Measurements from ENCODE around the gene TMEM267. TPM values are rescaled to one million over a fixed set of nuclear protein-coding genes. Genes with fewer than 3 reads are reported as not detected.
A peak's percentile ranks its signal among the peaks of the same experiment; 100 is the strongest.

Gene TMEM267
- total and polyA plus RNA-seq, 2 of the 8 experiments (the other 6 are each of a cell fraction or from before 2014, with no cell fraction given) = 4.8 to 6.2 TPM

DNA sequence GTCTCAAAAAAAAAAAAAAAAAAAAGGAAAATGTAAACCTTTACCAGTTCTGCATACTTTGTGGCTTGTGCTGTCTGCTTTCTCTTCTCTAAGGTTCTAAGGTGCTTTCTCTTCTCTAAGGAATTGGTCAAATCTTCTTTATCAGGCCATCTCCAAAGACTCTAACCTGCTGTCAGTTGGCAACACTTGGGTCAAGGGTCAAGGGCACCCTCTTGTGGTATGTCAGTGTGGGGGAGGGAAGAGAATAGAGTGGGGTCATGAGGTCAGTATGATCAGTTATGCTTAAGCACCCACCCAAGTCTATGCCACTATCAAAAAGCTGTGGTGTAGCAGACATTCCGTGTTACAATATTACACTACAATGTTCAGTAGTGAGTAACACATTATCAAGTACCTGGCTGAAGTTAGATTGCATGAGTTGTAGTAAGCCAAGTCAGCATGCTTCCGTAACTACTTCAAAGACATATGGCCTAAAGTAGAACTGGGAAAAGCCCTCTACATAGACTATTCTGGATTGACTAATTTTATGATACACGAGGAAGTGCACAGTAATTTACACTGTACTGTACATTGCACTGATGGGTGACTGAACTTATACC, 46.5 kb downstream of the TMEM267 start:
- Histone ChIP-seq H2AFZ (ENCODE audit: low read length) (no peak overlapping the region), H4K5ac (ENCODE audit: insufficient read length, low read depth, low read length) (no peak overlapping the region), H3K14ac (ENCODE audit: insufficient read length) (no peak overlapping the region), H4K91ac (replicated peaks; ENCODE audit: insufficient read length, low read length) (no peak overlapping the region), H3K4me1 (replicated peaks in 1 of 4; ENCODE audit: control insufficient read depth in 3 of 4, insufficient read depth in 4 of 4, low read length in 3 of 4) (no peaks in the 10 kb centered on the region), H3K4me2 (ENCODE audit: insufficient read depth in 1 of 2, low read depth in 2 of 2, low read length in 2 of 2) (no peak overlapping the region), H2BK12ac (ENCODE audit: low read depth, low read length) (no peak overlapping the region), H3K9me3 (ENCODE audit: insufficient read depth in 2 of 2, low read depth in 1 of 2, low read length in 1 of 2) (no peaks in the 10 kb centered on the region), H2BK5ac (ENCODE audit: low read depth, low read length) (no peak overlapping the region), H2BK120ac (replicated peaks; ENCODE audit: low read depth, low read length) (no peak overlapping the region), H3K79me2 (ENCODE audit: control insufficient read depth in 1 of 2, insufficient read depth in 2 of 2, low read length in 2 of 2) (no peaks in the 10 kb centered on the region), H3K27me3 (replicated peaks in 1 of 4; ENCODE audit: control insufficient read depth in 3 of 4, extremely low read depth in 1 of 4, insufficient read depth in 3 of 4, low read length in 3 of 4) (no peaks in the 10 kb centered on the region), H3K9ac (replicated peaks in 1 of 4; ENCODE audit: extremely low read depth in 1 of 4, low read depth in 3 of 4, low read length in 3 of 4) (no peak overlapping the region), H2BK15ac (ENCODE audit: low read length) (no peak overlapping the region), H3K36me3 (ENCODE audit: control insufficient read depth in 2 of 4, insufficient read depth in 4 of 4, low read length in 3 of 4) (no peaks in the 10 kb centered on the region), H4K8ac (ENCODE audit: extremely low read depth, insufficient read depth, low read length) (no peak overlapping the region), H3K18ac (ENCODE audit: extremely low read depth, low read length) (no peak overlapping the region), H3K4ac (replicated peaks; ENCODE audit: insufficient read length, low read depth, low read length) (no peak overlapping the region), H4K20me1 (replicated peaks in 1 of 2; ENCODE audit: control insufficient read depth in 1 of 2, insufficient read depth in 2 of 2, low read length in 2 of 2) (no peaks in the 10 kb centered on the region), H3K27ac (ENCODE audit: low read depth, low read length) (no peak overlapping the region), H3K4me3 (ENCODE audit: extremely low read depth in 1 of 4, insufficient read depth in 2 of 4, low read depth in 3 of 4, low read length in 4 of 4) (no peak overlapping the region), H2AK5ac (ENCODE audit: low read depth, low read length) (no peak overlapping the region), H2BK20ac (ENCODE audit: low read length) (no peak overlapping the region), H3K23me2 (ENCODE audit: low read depth, low read length) (no peaks in the 10 kb centered on the region), H3K23ac (ENCODE audit: insufficient read length) (no peak overlapping the region), H3K56ac (replicated peaks; ENCODE audit: insufficient read length, low read depth, low read length) (no peak overlapping the region), H3K79me1 (ENCODE audit: low read depth, low read length) (no peaks in the 10 kb centered on the region)
- CTCF ChIA-PET (ENCODE audit: partially characterized antibody) = interaction anchor here (0.6 to 1.1 kb wide), 2 partner anchors 47 to 99 kb away, joined by 3 read pairs; partner anchors contain the start of gene TMEM267
- TF ChIP-seq RAD21 (IDR thresholded peaks at IDR 0.05 in 1 of 2, conservative IDR thresholded peaks at IDR 0.05 in 1 of 2; ENCODE audit: low read depth in 2 of 2, low read length in 2 of 2) (peak; percentile 18 to 35; a peak in 2 of 4 replicates), SIN3A (conservative IDR thresholded peaks at IDR 0.05 in 1 of 2, IDR thresholded peaks at IDR 0.05 in 1 of 2; ENCODE audit: low read depth in 1 of 2, low read length in 2 of 2) (no peak), RXRA (IDR thresholded peaks at IDR 0.05; ENCODE audit: insufficient read depth, low read depth, low read length) (no peak)
- 91% methylated on average over 3 of the region's 3 CpGs; no CpG with 5 or more reads in 1 of the 2 experiments for WGBS, 2 experiments (ENCODE audit: extremely low coverage in 1 of 2, insufficient coverage in 1 of 2, insufficient read length in 1 of 2, insufficient replicate concordance in 2 of 2, low coverage in 1 of 2, low lambda C conversion rate in 2 of 2, missing lambda C conversion rate in 1 of 2)
- POLR2A ChIA-PET (ENCODE audit: partially characterized antibody) = no interaction called here
- FAIRE-seq = no peak
- no peak for DNase-seq (ENCODE audit: low read depth in 1 of 2, low spot score in 2 of 2)

Measured in H1 (cell line).